GM19463 (cell line): ENCODE data around the gene NUP93.

Source experiments
- ATAC-seq: cut with Tn5 transposase; IDR thresholded peaks from one replicate; pipeline ENCODE4 v1.9.1; 2021; ENCODE audit warnings: mild to moderate bottlenecking, moderate library complexity; ENCODE audit not compliant: unreplicated experiment

NUP93 gene

GRCh38 chr16:56844056-56844455 lies 114.1 kb downstream of the NUP93 start:
- ATAC-seq, result no peak

GRCh38 chr16:56847173-56847910 lies 117.4 kb downstream of the NUP93 start:
- no peak for ATAC-seq

DNA sequence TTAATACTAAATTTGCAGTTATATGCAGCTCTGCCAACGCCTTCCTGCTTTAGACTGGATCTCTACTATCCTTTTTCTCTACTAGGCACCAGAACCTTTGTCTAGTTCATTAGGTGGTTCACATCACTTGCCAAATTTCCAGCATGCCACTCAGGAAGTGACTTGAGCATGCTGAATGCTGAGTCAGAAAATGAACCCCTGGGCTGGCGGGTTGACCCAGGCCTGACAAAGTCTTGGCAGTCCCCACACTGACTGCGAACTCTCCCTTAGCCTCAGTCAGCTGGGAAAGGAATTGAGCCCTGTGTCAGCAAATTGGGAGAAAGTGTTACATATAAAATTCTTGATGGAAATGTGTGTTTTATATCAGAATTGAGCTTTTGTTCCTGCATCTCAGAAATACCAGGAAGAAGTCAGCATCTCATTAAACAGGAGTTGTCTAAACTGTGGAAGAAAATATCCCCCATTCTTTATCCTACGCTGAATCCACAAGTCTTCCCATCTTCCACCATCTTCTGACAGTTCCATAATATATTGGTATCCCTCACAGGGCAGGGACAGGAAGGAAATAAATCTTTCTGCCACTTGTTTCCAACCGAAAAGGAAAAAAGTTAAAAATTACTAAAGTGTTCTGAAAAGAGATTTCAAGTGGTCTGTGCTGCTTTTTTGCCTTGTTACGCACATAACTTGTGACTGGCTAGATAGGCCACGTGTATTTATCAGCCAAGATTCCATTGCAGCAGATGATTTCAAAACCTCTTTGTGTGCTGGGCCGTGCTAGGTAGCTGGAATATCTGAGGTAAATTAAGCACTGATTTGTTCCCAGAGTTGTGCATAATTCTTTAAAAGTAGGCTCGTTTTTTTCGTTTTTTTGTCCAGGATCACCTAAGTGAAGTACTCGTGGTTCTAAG lies 118.4 kb downstream of the NUP93 start:
- ATAC-seq, result no peak

- ATAC-seq, result no peak
Measured at GRCh38 chr16:56848955-56849689, 119.2 kb downstream of the NUP93 start.

DNA sequence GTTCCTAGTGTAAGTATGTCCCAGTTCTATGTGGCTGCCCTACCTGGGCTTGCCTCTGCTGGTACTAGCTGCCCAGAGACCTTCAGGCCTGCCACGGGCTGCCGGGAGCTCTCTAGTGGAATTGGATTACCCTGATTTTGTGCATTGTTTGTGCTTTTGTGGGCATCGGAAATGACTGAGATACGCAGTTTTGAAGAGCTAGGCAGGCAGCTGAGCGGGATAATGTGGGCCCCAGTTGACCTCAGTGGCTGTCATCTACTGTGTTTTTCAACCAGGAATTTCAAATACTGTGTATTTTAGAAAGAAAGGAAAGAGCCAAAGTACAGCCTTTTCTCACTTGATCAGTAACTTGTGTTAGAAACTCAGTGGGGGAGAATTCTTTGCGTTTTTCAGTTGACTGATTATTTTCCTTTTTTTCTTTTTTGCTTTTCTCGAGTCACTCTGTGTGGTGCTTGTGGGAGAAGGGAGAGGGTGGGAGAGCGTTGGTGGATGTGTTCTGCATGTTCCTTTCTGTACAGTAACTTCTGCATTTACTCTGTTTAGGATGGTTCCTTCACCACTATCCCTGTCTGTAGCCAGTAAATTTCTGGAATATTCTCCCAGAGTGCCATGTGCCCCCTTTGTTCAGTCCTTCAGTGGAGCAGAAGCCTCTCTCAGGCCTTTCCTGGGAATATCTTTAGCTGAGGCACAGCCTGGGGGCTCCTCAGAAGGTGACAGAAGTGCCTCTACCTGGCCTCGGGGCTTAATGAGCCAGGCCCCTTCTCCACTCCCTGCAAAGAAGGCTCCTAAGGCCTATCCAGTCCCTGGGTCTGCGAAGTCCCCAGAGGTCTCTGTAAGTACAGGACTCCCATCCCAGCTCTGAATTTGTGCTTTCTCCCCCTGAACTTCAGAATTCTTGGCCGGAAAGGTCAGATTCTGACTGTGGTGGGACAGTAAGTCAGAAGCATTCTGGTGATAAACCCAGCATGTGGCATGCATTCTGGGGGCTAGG lies 120.1 kb downstream of the NUP93 start:
- ATAC-seq, result no peak

GRCh38 chr16:56851671-56852400 lies 121.9 kb downstream of the NUP93 start:
- no peak for ATAC-seq

GRCh38 chr16:56852401-56852730 lies 122.4 kb downstream of the NUP93 start:
- no peak for ATAC-seq

DNA sequence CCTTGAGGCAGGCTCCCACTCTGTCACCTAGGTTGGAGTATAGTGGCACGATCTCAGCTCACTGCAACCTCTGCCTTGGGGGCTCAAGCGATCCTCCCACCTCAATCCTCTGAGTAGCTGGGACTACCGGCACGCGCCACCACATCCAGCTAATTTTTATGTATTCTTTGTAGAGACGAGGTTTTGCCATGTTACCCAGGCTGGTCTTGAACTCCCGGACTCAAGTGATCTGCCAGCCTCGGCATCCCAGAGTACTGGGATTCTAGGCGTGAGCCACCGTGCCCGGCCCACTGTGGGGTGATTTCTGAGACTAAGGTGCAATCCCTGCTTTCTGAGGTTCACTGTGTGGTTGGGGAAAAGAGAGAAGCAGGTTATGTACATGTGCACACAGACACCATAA lies 123.0 kb downstream of the NUP93 start:
- ATAC-seq, result no peak

GRCh38 chr16:56855201-56855600 lies 125.3 kb downstream of the NUP93 start:
- ATAC-seq, result no peak

DNA sequence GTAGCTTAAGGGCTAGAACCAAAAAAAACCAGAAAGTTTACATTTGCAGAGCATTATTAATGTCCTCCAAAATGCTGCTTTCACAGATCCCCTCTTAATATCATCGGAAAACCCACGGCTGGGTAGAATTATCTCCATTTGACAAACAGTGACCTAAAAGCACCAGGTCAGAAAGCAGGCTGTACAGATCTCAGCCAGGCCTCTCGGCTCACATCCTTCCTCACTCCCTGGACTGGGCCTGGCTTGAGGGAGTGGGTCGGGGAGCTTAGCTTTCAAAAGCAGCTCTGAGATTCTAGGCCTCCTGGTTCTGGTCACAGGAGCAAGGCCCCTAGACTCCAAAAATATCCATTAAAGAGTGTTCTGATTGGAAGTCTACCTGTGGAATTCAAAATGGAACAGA lies 126.0 kb downstream of the NUP93 start:
- no peak for ATAC-seq

DNA sequence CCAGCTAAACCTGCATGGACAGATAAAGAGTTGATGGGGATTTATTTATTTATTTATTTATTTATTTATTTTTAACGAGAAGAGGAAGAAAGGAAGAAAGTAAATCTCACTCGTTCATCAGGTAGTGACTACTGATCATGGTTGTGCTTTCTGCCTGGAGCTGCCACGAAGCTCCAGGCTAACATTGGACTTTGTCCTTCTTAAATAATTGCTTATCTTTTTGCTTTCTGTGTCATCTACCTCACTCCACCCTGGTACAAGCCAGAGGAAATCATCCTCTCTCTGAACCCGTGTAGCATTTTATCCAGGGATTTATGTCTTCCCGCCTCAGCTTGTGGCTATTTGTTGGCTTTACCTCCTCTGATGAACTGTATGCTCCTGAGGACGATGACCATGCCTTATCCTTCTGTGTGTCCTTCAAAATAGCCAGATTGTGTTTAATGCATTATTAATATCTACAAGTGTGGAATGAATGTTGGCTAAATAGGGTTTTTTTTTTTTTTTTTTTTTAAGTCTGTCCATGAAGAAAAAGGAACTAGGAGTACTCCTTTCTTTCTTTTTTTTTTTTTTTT lies 127.0 kb downstream of the NUP93 start:
- no peak for ATAC-seq

DNA sequence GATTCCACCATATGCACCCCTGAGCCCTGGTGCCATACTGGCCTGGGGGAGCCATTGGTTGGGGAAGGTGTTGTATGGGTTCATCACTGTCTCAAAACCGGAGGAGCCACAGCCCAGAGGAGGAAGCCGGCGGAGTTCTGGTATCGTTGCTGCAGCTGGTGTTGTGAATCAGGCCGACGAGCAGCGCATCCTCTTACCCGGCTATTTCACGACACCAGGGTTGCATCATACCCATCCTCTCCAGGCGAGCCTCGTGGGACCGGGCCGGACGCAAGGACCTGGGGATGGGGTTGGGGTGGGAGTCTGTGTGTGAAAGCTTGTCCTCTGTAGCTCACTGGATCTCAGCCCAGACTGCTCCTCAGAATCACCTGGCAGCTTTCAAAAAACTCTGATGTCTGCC lies 128.4 kb downstream of the NUP93 start:
- ATAC-seq, result no peak

- ATAC-seq, result no peak
Measured at GRCh38 chr16:56859636-56860035, 129.7 kb downstream of the NUP93 start.

DNA sequence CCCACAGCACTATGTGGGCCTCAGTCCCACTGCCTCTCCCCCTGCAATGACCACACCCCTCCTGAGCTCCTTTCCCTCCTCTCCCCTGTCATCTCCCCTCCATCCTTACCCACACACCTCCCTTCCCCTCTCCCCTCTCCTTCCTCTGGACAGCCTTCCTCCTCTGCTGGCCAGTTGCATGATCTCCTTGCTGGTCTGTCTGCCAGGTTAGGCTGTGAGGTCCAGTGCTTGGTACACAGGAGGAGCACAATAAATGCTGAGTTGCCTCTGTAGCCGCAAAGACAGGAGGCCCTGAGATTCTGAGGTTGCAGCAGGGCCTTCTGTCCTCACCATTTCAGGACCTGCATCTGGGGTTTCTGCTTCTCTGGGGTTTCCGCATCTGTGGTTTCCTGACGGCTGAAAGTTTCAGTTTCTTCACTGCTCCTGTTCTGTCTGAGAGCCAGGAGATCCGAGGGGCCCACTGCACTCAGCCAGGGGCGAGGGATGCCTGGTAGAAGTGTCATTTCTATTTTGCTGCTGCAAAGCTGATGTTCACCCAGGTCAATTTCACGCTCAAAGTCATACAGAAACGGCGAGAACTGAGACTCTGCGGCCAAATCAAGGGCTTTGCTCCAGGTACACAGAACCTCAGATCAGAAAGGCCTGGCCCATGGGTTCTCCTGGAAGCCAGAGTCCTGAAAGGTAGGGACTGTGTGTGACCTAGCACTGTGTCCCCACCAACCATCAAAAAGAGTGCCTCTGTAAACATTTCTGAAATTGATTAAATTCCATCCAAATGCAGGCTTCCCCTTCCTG lies 130.5 kb downstream of the NUP93 start:
- ATAC-seq, result peak; percentile 89

- no peak for ATAC-seq
Measured at GRCh38 chr16:56861092-56861610, 131.2 kb downstream of the NUP93 start.

DNA sequence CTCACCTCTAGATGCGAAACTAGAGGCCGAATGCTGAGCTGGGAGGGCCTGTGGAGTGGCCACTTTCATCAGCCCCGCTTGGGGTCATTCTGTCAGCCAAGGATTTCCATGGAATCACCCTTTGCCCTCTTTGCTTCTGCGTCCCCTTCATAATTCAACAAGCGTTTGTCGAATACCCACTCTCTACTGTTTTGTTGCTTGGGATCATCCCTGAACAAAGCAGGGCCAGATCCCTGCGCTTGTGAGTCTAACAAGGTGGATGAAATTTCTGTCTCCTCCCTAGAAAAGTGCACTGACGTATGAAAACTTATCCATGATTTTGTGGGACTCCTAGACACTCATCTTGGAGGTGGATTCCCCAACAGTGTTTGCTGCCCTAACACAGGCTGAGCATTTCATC lies 131.8 kb downstream of the NUP93 start:
- ATAC-seq, result no peak

DNA sequence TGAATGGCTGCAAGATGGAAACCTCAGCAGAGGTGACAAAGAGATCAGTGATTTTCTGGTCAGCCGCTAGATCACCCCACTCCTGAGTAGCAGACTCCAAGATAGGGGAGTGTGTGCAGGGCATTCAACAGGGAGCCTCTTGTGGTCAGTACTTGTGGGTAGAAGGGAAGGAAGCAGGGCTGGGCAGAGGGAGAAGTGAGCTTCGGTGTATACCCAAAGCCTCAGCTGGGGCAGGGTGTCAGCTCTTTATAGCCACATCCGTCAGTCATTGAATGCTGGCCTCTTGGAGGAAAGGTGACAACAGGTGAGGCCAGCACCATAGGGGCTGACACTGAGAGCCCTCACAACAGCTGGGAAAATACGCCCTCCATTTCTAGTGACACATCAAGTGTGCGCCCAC lies 132.8 kb downstream of the NUP93 start:
- no peak for ATAC-seq

GRCh38 chr16:56864960-56865359 lies 135.0 kb downstream of the NUP93 start, which contains the start of gene SLC12A3:
Gene SLC12A3 (plus strand): TSS chr16:56865207. CDS start chr16:56865236, 29 bp downstream.
- no peak for ATAC-seq
